Sigmoid colon (tissue), 4 donors: ENCODE results near the gene GUCY2C.

Source experiments
- POLR2AphosphoS5 ChIP-seq, 4 donors: sonication (generic); formaldehyde crosslinking; IDR thresholded peaks; one replicate each; pipeline ENCODE4 v1.6.1; 2017; ENCODE audit warnings: antibody characterized with exemption in 4 of 4
- TF ChIP-seq, protein P1 (sequence below), 4 experiments: fragments of 450-650 bp in 3 of 4; fragments of 200-600 bp in 1 of 4; IDR thresholded peaks; one replicate each; pipeline ENCODE4 v1.5.1; 2016 to 2019; ENCODE audit warnings: antibody characterized with exemption in 4 of 4, mild to moderate bottlenecking in 3 of 4, moderate library complexity in 2 of 4

DNA sequence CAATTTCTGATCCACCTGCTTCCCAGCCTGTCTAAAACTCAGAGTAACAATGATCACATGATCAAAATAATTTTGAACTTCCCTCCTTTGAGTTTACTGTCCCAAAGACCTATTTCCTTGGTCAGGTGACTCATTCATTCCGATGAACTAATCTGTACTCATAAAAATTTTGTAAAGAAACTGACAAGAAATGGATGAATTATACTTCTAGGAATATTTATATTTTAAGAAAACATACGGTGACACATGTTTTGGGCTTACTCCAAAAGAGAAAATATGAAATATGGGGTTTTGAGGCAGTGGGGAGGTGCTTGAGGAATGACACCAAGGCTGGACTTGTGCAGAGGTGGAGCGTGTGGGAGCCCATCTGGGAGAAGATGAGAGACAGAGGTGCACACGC lies 42.0 kb downstream of the GUCY2C start:
- TF ChIP-seq, protein P1, sequence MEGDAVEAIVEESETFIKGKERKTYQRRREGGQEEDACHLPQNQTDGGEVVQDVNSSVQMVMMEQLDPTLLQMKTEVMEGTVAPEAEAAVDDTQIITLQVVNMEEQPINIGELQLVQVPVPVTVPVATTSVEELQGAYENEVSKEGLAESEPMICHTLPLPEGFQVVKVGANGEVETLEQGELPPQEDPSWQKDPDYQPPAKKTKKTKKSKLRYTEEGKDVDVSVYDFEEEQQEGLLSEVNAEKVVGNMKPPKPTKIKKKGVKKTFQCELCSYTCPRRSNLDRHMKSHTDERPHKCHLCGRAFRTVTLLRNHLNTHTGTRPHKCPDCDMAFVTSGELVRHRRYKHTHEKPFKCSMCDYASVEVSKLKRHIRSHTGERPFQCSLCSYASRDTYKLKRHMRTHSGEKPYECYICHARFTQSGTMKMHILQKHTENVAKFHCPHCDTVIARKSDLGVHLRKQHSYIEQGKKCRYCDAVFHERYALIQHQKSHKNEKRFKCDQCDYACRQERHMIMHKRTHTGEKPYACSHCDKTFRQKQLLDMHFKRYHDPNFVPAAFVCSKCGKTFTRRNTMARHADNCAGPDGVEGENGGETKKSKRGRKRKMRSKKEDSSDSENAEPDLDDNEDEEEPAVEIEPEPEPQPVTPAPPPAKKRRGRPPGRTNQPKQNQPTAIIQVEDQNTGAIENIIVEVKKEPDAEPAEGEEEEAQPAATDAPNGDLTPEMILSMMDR (IDR thresholded peaks at IDR 0.05), result no peak
- no peak for TF ChIP-seq POLR2AphosphoS5 (IDR thresholded peaks at IDR 0.05)
